Neural cell (in vitro differentiated cells): ENCODE results near the gene DNAH7. TPM values are rescaled to one million over a fixed set of nuclear protein-coding genes. Genes with fewer than 3 reads are reported as not detected.

Experiments used
- H2AFZ ChIP-seq: fragments of 200-600, 300-800 bp; sonication (generic), shearing (Covaris generic); 2 replicates; pipeline ENCODE4 v1.6.0; 2014; ENCODE audit warnings: low read depth, mild to moderate bottlenecking, antibody characterized with exemption, low read length, moderate library complexity
- H3F3A ChIP-seq: fragments of 200-600 bp; shearing (Covaris generic); 2 replicates; pipeline ENCODE4 v1.6.1; 2016; ENCODE audit warnings: mild to moderate bottlenecking, moderate library complexity, mixed read lengths, antibody characterized with exemption, low read length; ENCODE audit not compliant: insufficient read depth, poor library complexity, severe bottlenecking
- H3K27ac ChIP-seq: fragments of 200-600, 300-800 bp; sonication (generic), shearing (Covaris generic); 2 replicates; pipeline ENCODE4 v1.5.1; 2014; ENCODE audit warnings: mild to moderate bottlenecking, low read length, moderate library complexity
- H3K27me3 ChIP-seq: fragments of 300-800, 200-600 bp; sonication (generic), shearing (Covaris generic); 2 replicates; pipeline ENCODE4 v1.6.0; 2014; ENCODE audit warnings: mild to moderate bottlenecking, low read depth, low read length, moderate library complexity; ENCODE audit not compliant: insufficient read depth
- H3K36me3 ChIP-seq: fragments of 300-800, 200-600 bp; sonication (generic), shearing (Covaris generic); 2 replicates; pipeline ENCODE4 v1.5.1; 2014; ENCODE audit warnings: mild to moderate bottlenecking, antibody characterized with exemption, low read length, moderate library complexity; ENCODE audit not compliant: insufficient read depth
- H3K4me2 ChIP-seq: fragments of 300-800, 200-600 bp; sonication (generic), shearing (Covaris generic); 2 replicates; pipeline ENCODE4 v1.6.0; 2014; ENCODE audit warnings: mild to moderate bottlenecking, low read length
- H3K4me3 ChIP-seq: fragments of 300-800, 200-600 bp; sonication (generic), shearing (Covaris generic); 2 replicates; pipeline ENCODE4 v1.5.1; 2014; ENCODE audit warnings: mild to moderate bottlenecking, low read length, moderate library complexity
- H3K79me2 ChIP-seq: fragments of 200-600 bp; shearing (Covaris generic); replicated peaks from 2 replicates; pipeline ENCODE4 v1.6.0; 2014; ENCODE audit warnings: mild to moderate bottlenecking, low read length, moderate library complexity; ENCODE audit not compliant: insufficient read depth
- H3K9ac ChIP-seq: fragments of 300-800, 200-600 bp; sonication (generic), shearing (Covaris generic); 2 replicates; pipeline ENCODE4 v1.6.1; 2016; ENCODE audit warnings: mild to moderate bottlenecking, low read length, mixed read lengths
- H3K9me2 ChIP-seq: fragments of 200-600 bp; shearing (Covaris generic); 2 replicates; pipeline ENCODE4 v1.6.1; 2016; ENCODE audit warnings: mild to moderate bottlenecking, low read length, mixed read lengths; ENCODE audit not compliant: insufficient read depth
- H3K9me3 ChIP-seq: fragments of 200-600, 300-800 bp; sonication (generic), shearing (Covaris generic); 2 replicates; pipeline ENCODE4 v1.6.1; 2016; ENCODE audit warnings: mild to moderate bottlenecking, mixed run types, low read length, moderate library complexity, mixed read lengths
- H4K20me1 ChIP-seq: fragments of 200-600 bp; shearing (Covaris generic); 2 replicates; pipeline ENCODE4 v1.6.1; 2016; ENCODE audit warnings: mild to moderate bottlenecking, mixed run types; ENCODE audit not compliant: insufficient read depth
- EP300 ChIP-seq: fragments of 450-650 bp; conservative IDR thresholded peaks from 2 replicates; pipeline ENCODE4 v1.6.1; 2014; ENCODE audit warnings: antibody characterized with exemption, mild to moderate bottlenecking, moderate library complexity; ENCODE audit not compliant: poor library complexity, severe bottlenecking
- EZH2 ChIP-seq: fragments of 200-600, 300-800 bp; shearing (Covaris generic), sonication (generic); IDR thresholded peaks from 2 replicates; pipeline ENCODE4 v1.6.1; 2014; ENCODE audit warnings: antibody characterized with exemption, low read length, borderline replicate concordance, mild to moderate bottlenecking; ENCODE audit not compliant: insufficient read depth, poor library complexity, severe bottlenecking
- MXI1 ChIP-seq: fragments of 450-650 bp; conservative IDR thresholded peaks from 2 replicates; pipeline ENCODE4 v1.6.1; 2014; ENCODE audit warnings: antibody characterized with exemption, mild to moderate bottlenecking; ENCODE audit not compliant: poor library complexity, severe bottlenecking
- POLR2AphosphoS5 ChIP-seq: IDR thresholded peaks from 2 replicates; pipeline ENCODE4 v1.6.1; 2012
- RAD21 ChIP-seq: fragments of 450-650 bp; conservative IDR thresholded peaks from 2 replicates; pipeline ENCODE4 v1.6.1; 2014; ENCODE audit warnings: antibody characterized with exemption, mild to moderate bottlenecking, moderate library complexity
- SMC3 ChIP-seq: fragments of 450-650 bp; conservative IDR thresholded peaks from 2 replicates; pipeline ENCODE4 v1.6.1; 2014; ENCODE audit warnings: antibody characterized with exemption, mild to moderate bottlenecking, moderate library complexity; ENCODE audit not compliant: poor library complexity
- TAF1 ChIP-seq: IDR thresholded peaks from 2 replicates; pipeline ENCODE4 v1.6.1; 2012; ENCODE audit warnings: low read depth
- polyA plus RNA-seq: library from polyadenylated mRNA; depleted of rRNA; stranded (reverse); fragments of >200 nt; gene quantifications from 2 replicates; pipeline ENCODE4 v1.2.3, GENCODE V29; 2014
- TF ChIP-seq, protein P1 (sequence below): IDR thresholded peaks from 2 replicates; pipeline ENCODE4 v1.6.1; 2012; ENCODE audit warnings: borderline replicate concordance
- TF ChIP-seq, protein P2 (sequence below): fragments of 450-650 bp; IDR thresholded peaks from 2 replicates; pipeline ENCODE4 v1.5.1; 2014; ENCODE audit warnings: antibody characterized with exemption, mild to moderate bottlenecking, moderate library complexity; ENCODE audit not compliant: poor library complexity, severe bottlenecking

Gene DNAH7
- polyA plus RNA-seq, 1 donor from 2014 or later = 0.67 TPM

DNA sequence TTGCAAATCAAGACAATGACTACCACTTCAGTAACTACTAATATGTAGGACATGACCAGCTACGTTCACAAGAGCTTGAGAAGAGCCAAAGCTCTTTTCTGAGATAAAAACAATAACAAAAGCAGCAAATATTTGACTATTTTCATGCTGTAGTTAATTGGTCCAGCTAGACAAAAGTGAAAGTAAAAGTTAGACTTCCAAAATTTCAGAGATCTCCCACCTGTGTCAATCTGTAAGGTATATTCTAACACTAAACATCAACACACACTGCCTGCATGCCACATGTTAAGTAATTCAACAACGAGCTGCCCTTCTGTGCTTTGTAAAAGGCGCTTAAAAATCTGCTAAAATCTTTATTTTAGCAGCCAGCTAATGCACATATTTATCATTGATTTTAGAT lies 225.7 kb downstream of the DNAH7 start:
- TF ChIP-seq RAD21 (no peak), EZH2 (no peak), MXI1 (no peak), EP300 (no peak), TAF1 (no peak), POLR2AphosphoS5 (no peak), SMC3 (no peak)
- TF ChIP-seq, protein P1, sequence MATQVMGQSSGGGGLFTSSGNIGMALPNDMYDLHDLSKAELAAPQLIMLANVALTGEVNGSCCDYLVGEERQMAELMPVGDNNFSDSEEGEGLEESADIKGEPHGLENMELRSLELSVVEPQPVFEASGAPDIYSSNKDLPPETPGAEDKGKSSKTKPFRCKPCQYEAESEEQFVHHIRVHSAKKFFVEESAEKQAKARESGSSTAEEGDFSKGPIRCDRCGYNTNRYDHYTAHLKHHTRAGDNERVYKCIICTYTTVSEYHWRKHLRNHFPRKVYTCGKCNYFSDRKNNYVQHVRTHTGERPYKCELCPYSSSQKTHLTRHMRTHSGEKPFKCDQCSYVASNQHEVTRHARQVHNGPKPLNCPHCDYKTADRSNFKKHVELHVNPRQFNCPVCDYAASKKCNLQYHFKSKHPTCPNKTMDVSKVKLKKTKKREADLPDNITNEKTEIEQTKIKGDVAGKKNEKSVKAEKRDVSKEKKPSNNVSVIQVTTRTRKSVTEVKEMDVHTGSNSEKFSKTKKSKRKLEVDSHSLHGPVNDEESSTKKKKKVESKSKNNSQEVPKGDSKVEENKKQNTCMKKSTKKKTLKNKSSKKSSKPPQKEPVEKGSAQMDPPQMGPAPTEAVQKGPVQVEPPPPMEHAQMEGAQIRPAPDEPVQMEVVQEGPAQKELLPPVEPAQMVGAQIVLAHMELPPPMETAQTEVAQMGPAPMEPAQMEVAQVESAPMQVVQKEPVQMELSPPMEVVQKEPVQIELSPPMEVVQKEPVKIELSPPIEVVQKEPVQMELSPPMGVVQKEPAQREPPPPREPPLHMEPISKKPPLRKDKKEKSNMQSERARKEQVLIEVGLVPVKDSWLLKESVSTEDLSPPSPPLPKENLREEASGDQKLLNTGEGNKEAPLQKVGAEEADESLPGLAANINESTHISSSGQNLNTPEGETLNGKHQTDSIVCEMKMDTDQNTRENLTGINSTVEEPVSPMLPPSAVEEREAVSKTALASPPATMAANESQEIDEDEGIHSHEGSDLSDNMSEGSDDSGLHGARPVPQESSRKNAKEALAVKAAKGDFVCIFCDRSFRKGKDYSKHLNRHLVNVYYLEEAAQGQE = no peak
- TF ChIP-seq, protein P2, sequence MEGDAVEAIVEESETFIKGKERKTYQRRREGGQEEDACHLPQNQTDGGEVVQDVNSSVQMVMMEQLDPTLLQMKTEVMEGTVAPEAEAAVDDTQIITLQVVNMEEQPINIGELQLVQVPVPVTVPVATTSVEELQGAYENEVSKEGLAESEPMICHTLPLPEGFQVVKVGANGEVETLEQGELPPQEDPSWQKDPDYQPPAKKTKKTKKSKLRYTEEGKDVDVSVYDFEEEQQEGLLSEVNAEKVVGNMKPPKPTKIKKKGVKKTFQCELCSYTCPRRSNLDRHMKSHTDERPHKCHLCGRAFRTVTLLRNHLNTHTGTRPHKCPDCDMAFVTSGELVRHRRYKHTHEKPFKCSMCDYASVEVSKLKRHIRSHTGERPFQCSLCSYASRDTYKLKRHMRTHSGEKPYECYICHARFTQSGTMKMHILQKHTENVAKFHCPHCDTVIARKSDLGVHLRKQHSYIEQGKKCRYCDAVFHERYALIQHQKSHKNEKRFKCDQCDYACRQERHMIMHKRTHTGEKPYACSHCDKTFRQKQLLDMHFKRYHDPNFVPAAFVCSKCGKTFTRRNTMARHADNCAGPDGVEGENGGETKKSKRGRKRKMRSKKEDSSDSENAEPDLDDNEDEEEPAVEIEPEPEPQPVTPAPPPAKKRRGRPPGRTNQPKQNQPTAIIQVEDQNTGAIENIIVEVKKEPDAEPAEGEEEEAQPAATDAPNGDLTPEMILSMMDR = no peak
- H3K27ac ChIP-seq = no peak overlapping the region
- no peak overlapping the region for H3K4me3 ChIP-seq
- H4K20me1 ChIP-seq = no peaks in the 10 kb centered on the region
- H3K79me2 ChIP-seq = no peaks in the 10 kb centered on the region
- H3F3A ChIP-seq = no peaks in the 10 kb centered on the region
- H3K9me2 ChIP-seq = no peaks in the 10 kb centered on the region
- no peaks in the 10 kb centered on the region for H3K27me3 ChIP-seq
- H2AFZ ChIP-seq = no peak overlapping the region
- no peaks in the 10 kb centered on the region for H3K36me3 ChIP-seq
- no peaks in the 10 kb centered on the region for H3K9me3 ChIP-seq
- no peak overlapping the region for H3K4me2 ChIP-seq
- no peak overlapping the region for H3K9ac ChIP-seq

DNA sequence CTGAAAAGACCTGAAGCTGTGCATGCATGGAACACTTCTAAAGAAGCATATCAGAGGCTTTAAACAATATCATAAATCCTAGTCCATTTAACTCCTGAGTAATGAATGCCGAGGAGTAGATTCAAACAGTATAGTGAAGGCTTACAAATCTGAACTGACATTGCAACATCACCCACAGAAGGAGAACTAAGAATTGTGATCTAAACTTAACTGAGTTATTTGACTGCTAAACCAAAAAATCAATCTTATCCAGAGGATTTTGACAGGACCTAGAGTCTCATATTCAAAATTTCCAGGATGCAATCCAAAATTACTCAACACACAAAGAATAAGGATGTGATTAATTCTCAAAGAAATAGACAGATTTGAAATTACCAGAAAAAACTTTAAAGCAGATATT lies 230.6 kb downstream of the DNAH7 start:
- no peaks in the 10 kb centered on the region for H3K9me2 ChIP-seq
- TF ChIP-seq, protein P2 = no peak
- TF ChIP-seq POLR2AphosphoS5 (no peak), MXI1 (no peak), TAF1 (no peak)
- no peaks in the 10 kb centered on the region for H4K20me1 ChIP-seq
- H3K4me2 ChIP-seq = no peak overlapping the region
- no peaks in the 10 kb centered on the region for H3K9me3 ChIP-seq
- no peak overlapping the region for H2AFZ ChIP-seq
- no peak overlapping the region for H3K27ac ChIP-seq
- H3K27me3 ChIP-seq = no peaks in the 10 kb centered on the region
- no peaks in the 10 kb centered on the region for H3K36me3 ChIP-seq
- H3F3A ChIP-seq = no peaks in the 10 kb centered on the region
- H3K79me2 ChIP-seq = no peaks in the 10 kb centered on the region
- H3K4me3 ChIP-seq = no peak overlapping the region
- H3K9ac ChIP-seq = no peak overlapping the region
